Astrocyte of the cerebellum (primary cell): ENCODE measurements around the gene GPBAR1.
A peak's percentile ranks its signal among the peaks of the same experiment; 100 is the strongest.

Experiments
- DNase-seq: peaks from one replicate; pipeline ENCODE4 v3.0.0-alpha.2; 2011; ENCODE audit warnings: low read depth
- H3K4me3 ChIP-seq: 2 replicates; pipeline ENCODE4 v1.5.1; 2011; ENCODE audit warnings: mild to moderate bottlenecking, low read depth, low read length, moderate library complexity
- CTCF ChIP-seq: IDR thresholded peaks from 2 replicates; pipeline ENCODE4 v1.5.1; 2012; ENCODE audit warnings: low read length, low read depth, moderate library complexity, mild to moderate bottlenecking; ENCODE audit errors: missing control alignments
- in situ Hi-C: cut with HindIII; loops from 2 replicates; pipeline ENCODE4 v1.10.0; 2017; ENCODE audit warnings: low sequenced_read_pairs

Gene GPBAR1

GRCh38 chr2:218260742-218261422 lies at the start of gene GPBAR1:
TSS of gene GPBAR1 (plus strand) at chr2:218261015. CDS start at chr2:218262725, 1,710 bp downstream.
- DNase-seq: no peak
- H3K4me3 ChIP-seq: no peak within 1 kb of the TSS
- no peak for TF ChIP-seq CTCF
- in situ Hi-C loops: no loop called here

GRCh38 chr2:218214116-218214515 lies 46.7 kb upstream of the GPBAR1 start:
- no peak overlapping the region for H3K4me3 ChIP-seq
- DNase-seq: no peak
- TF ChIP-seq CTCF: no peak
- in situ Hi-C loops: no loop called here

GRCh38 chr2:218216336-218216673 lies 44.5 kb upstream of the GPBAR1 start:
- in situ Hi-C loops: no loop called here
- no peak for DNase-seq
- peak overlapping the region; percentile 98 for H3K4me3 ChIP-seq
- no peak for TF ChIP-seq CTCF

GRCh38 chr2:218216674-218217359 lies 44.0 kb upstream of the GPBAR1 start, which contains the start of gene ARPC2:
TSS of gene ARPC2 (plus strand) at chr2:218217189. CDS start at chr2:218217471, 282 bp downstream.
- in situ Hi-C loops: no loop called here
- peak; percentile 86 for DNase-seq
- no peak for TF ChIP-seq CTCF
- H3K4me3 ChIP-seq: peak within 1 kb of the TSS; percentile 98

- no peak for TF ChIP-seq CTCF
- in situ Hi-C loops: no loop called here
- H3K4me3 ChIP-seq: peak overlapping the region; percentile 98
- DNase-seq: no peak
These were observed 43.2 kb upstream of the GPBAR1 start for GRCh38 chr2:218217360-218218267.
